ENCODE data around the gene NR2C2.
"Not testable (repeated sequence)": the region's sequence is repeated elsewhere in the genome, so short reads cannot be mapped to it uniquely, and the experiment has no call there.

NR2C2 gene

DNA sequence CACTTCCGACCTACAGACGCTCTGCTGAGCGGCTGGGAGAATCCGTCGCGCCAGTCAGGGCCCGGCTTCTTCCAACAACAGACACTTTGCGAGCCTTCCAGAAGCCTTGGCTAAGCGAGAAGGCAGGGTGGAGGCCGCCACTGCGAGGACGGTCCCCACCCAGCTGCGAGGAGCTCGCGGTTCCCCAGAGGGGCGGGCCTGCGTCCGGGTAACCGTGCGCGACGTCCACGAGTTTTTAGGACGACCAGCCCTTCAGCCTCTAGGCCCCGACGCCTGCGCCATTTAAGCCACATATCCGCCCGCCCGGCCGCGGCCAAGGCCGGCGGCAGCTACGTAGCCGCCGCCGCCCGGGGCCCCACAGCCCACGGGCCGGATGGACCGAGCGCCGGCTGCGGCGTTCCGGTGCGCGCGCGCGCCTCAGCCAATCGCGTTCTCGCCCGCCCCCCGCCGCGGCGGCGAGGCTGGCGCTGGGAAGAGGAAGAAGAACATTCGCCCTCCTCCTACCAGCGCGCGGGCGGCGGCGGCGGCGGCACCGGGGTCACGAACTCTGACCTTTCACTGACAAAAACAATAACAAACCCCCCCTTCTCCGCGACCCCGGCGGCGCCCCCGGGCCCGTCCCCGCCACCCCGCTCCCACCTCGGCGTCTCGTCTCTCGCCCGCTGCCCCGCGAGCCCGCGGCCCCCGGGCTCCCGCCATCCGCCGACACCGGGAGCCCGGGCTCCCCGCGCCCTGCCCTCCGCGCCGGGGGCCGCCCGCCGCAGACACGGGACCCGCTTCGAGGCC lies at the start of gene NR2C2:
TSS of gene NR2C2 (plus strand) at position 484 of the 786 bp plus-strand sequence. CDS start 56,332 bp downstream, outside the sequence.
- Histone ChIP-seq H3K4me3 (peak within 1 kb of the TSS; percentile 71 to 100 (median 98)), H3K27ac (peak within 1 kb of the TSS; percentile 94 to 99 (median 98))

DNA sequence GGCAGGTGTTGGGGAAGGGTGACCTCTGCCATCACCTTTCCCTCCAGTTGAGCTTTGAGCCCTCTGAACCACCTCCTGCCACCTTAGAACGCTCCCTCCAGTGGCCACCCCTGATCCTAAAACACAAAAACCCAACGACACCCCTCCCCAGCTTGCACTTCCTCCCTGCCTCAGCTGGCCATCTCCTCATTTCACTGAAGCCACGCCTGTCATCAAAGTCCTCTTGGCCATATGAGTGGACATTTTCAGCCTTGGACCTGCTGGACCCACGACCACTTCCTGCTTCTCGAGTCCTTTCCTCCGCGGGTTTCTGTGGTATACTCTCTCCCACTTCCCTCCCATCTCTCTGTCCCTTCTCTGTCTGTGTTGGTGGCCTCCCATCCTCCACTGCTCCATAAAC lies 48.5 kb upstream of the NR2C2 start:
- Histone ChIP-seq H3K27ac (no peak overlapping the region), H3K4me3 (no peak overlapping the region)

GRCh38 chr3:14899993-14900618 lies 47.3 kb upstream of the NR2C2 start:
- no peak overlapping the region for H3K27ac ChIP-seq
- no peak overlapping the region for H3K4me3 ChIP-seq

- H3K4me3 ChIP-seq = no peak overlapping the region
These were observed 46.2 kb upstream of the NR2C2 start for GRCh38 chr3:14900881-14901873.

DNA sequence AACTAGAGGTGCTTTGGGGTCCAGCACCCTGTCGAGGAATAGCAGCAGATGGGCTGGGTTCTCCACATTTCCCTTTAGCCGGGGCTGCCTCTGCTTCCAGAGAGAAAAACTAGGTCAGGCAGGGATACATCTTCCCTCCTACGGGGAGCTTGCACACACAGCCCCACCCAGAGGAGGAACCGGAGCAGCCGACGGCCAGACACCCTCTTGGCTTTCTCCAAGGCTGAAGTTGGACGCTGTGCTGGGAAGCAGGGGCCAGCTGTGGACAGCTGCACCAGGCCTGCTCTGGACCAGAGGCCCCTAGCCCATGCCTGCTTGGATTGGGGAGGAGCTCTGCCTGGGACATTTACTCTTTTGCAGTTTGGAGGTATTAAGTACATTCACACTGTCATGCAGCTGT lies 44.7 kb upstream of the NR2C2 start:
- no peak overlapping the region for H3K27ac ChIP-seq

More at GRCh38 chr3:14900881-14901873, 46.2 kb upstream of the NR2C2 start:
- H3K27ac ChIP-seq = no peak overlapping the region

GRCh38 chr3:14903501-14903900 lies 43.9 kb upstream of the NR2C2 start:
- H3K27ac ChIP-seq, H3K4me3 ChIP-seq: not testable (repeated sequence)

More for the DNA sequence above, 44.7 kb upstream of the NR2C2 start:
- no peak overlapping the region for H3K4me3 ChIP-seq

DNA sequence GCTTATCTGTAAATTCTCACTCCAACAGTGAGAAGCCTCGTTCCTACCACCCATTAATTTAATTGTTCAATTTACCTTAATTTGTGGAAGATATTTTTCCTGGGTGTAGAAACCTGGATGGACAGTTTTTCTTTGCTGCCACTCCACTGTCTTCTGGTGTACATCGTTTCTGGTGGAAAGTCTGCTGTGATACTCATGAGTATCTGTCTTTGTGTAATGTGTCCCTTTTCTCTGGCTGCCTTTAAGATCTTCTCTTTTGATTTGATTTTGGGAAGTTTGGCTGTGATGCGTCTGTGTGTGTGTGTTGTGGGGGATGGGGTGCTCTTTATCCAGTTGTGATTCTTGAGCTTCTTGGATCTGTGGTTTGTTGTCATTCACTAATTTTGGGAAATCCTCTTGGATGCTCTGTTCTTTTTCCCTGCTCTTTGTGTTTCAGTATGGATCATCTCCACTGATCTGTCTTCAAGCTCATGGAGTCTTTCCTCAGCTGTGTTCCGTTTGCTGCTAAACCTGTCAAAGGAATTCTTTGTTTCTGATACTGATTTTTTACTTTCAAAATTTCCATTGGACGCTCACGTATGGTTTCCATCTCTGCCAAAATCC lies 42.2 kb upstream of the NR2C2 start:
- H3K27ac ChIP-seq = no peak overlapping the region
- no peak overlapping the region for H3K4me3 ChIP-seq

DNA sequence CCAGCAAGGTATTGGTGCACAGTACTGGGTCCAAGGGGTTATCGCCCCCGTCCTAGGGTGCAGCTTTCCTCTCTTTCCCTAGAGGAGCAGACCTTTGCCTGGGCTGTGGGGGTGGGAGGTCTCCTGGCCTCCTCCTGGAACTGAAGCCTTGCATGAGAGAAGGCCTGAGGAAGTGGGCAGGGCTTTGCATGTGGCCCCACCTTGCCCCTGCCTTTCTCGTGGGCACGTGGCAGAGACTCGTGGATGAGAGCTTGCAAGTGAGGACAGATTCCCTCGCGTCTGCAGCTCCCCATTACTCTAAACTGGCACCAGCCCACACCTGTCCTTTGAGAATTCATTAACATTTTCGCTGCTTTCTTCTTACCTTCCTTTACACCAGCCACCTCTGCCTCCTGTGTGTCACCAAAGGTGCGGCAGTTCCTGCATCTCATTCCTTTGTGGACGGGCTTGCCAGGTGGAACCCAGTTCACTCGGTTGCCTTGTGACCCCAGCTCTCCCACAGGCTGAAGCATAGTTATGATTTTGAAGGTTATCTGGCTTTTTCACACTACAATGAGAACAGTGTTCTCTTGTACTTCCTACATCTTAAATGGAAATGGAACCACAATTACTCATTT lies 40.9 kb upstream of the NR2C2 start:
- H3K4me3 ChIP-seq = no peak overlapping the region
- H3K27ac ChIP-seq = no peak overlapping the region

GRCh38 chr3:14907043-14907966 lies 40.1 kb upstream of the NR2C2 start:
- H3K4me3 ChIP-seq = no peak overlapping the region
- no peak overlapping the region for H3K27ac ChIP-seq

DNA sequence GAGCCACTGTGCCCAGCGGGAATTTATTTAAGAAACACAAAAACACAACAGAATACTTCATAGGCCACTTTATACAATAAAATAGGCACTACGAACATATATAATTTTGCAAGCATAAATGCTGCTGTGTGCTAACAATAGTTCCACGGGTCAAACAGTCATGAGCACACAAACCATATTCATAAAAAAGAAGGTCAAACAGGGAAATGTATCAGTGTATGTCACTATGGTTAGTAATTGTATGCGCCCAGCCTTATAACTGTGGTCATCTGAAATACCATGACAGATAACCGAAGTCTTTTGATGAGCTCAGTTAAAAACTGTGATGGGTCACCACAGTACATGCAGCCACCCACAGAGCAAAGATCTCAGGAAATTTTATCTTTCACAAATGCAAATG lies 38.1 kb upstream of the NR2C2 start:
- H3K27ac ChIP-seq = no peak overlapping the region
- no peak overlapping the region for H3K4me3 ChIP-seq

DNA sequence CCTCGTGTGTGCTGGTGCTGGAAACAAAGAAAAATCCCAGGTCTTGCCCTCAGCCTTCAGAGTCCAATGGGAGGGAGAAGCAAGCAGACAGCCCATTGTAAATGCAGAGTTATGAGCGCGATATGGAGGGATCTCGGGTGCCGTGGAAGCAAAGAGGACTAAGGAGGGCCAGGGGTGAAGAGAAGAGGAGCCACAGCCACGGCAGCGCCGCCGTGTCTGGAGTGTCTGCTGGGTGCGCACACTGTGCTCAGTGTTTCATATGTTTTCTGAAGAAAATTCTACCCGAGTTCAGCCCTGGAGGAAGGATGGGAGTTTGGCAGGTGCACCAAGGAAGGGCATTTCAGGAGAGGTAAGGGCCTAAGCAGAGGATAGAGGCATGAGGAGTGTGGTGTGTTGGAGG lies 35.7 kb upstream of the NR2C2 start:
- Histone ChIP-seq H3K27ac (no peak overlapping the region), H3K4me3 (no peak overlapping the region)

DNA sequence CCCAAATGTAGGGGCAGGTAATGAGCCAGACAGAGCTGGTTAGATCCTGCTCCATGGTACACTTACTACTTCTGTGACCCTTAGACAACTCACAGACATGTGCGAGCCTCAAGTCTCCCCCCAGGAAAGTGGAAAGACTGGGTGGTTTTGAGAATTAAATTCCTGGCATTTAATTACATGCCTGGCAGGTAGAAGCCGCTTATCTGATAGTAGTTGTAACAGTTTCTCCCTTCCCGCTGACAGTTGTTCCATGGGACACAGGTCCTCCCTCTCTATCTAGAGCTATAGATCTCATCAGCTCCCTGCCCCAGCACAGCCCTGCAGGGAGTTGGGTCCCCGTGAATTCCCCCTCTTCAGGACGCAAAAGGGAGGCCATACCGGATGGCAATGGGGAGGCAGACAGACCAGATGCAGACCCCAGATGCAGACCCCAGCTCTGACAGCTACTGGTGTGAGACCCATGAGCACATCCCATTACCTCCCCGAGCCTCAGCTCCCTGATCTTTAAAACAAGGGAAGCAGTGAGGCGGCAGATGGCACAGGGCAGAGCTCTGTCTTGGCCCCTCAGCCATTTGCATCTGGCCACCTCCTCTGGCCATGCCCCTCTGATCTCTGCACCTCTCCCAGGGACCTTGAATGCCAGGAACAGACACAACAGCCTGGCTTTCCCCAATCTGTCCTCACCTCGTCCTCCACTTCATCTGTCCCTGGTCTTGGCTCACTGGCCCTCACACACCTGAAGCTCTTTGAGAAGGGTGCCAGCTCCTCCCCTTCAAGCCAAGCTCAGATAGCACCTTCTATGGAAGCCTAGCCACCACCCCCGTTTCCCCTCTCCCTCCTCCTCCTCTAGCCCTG lies 34.1 kb upstream of the NR2C2 start:
- no peak overlapping the region for H3K27ac ChIP-seq
- H3K4me3 ChIP-seq = no peak overlapping the region

DNA sequence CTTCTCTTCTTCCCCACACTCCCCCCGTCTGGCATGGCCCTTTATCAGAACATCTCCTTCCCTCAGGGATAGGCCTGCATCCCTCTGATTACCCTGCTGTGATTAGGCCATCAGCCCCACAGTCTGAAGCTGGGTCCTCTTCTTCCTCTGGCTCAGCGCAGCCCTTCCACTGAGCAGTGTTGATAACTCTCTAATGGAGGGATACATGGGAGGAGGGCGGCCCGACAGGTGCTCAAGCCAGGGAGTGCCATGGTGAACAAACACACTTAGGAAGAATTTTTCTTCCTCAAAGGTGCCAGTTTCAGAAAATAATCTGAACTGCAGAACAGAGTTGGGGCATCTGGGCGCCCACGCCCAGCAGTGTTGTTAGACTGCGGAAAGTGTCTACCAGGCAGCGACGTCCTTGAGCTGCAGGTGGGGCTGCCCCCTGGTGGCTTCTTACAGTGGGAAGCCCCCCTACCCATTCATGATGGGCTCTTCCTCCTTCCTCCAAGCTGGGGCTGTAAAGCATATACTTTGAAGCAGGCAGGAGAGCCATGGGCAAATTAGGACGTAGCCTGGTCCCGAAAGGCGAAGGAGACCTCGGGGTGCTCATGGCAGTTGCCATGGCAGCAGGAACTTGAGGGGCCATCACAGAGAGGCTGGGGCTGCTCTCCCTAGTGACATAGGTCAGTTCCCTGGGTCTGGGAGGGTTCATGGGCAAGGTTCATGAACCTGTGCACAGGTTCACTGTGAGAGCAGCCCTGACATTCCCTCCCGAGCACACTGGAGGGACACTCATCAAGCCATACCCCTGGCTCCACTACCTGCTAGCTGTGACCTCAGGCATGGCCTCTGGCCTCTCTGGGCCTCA lies 33.2 kb upstream of the NR2C2 start:
- Histone ChIP-seq H3K27ac (no peak overlapping the region), H3K4me3 (no peak overlapping the region)

DNA sequence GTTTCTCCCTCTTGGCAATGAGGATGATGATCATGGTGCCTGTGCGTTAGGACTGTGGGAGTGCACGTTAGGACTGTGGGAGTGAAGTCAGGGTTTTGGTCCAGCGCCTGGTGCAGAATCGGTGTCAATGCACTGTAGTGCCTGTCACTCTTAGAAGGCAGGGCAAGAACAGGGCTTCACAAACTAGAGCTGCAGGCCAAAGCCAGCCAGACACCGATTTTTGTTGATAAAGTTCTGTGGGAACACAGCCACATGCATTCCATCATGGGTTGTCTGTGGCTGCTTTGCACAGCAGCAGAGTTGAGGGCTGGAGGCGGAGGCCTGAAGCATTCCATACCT lies 32.6 kb upstream of the NR2C2 start:
- no peak overlapping the region for H3K4me3 ChIP-seq

GRCh38 chr3:14915636-14916222 lies 31.7 kb upstream of the NR2C2 start:
- Histone ChIP-seq H3K27ac (peak overlapping the region in 1 of 21 experiments; percentile 16), H3K4me3 (no peak overlapping the region)

More for the DNA sequence above, 32.6 kb upstream of the NR2C2 start:
- no peak overlapping the region for H3K27ac ChIP-seq

GRCh38 chr3:14918356-14918860 lies 29.0 kb upstream of the NR2C2 start:
- no peak overlapping the region for H3K27ac ChIP-seq

More at GRCh38 chr3:14918356-14918860, 29.0 kb upstream of the NR2C2 start:
- no peak overlapping the region for H3K4me3 ChIP-seq

All from skin epidermis (tissue), 12 donors.